Osteoblast (primary cell): ENCODE data around the gene SLC41A3. TPM values are rescaled to one million over a fixed set of nuclear protein-coding genes. Genes with fewer than 3 reads are reported as not detected.
"Not testable (repeated sequence)": the region's sequence is repeated elsewhere in the genome, so short reads cannot be mapped to it uniquely, and the experiment has no call there.

Experiments used
- DNase-seq: peaks from one replicate; pipeline ENCODE4 v3.0.0; 2011; ENCODE audit warnings: low spot score, mixed read lengths; ENCODE audit not compliant: insufficient read length; ENCODE audit errors: missing footprints
- H2AFZ ChIP-seq: 2 replicates; pipeline ENCODE4 v1.6.0; 2011; ENCODE audit warnings: mild to moderate bottlenecking, low read length
- H3K27ac ChIP-seq: 2 replicates; pipeline ENCODE4 v1.5.1; 2011; ENCODE audit warnings: mild to moderate bottlenecking, low read depth, low read length, moderate library complexity
- H3K27me3 ChIP-seq: 2 replicates; pipeline ENCODE4 v1.6.0; 2012; ENCODE audit warnings: mild to moderate bottlenecking, control low read depth, inconsistent platforms, low read length, moderate library complexity; ENCODE audit not compliant: insufficient read depth
- H3K36me3 ChIP-seq: 2 replicates; pipeline ENCODE4 v1.5.1; 2011; ENCODE audit warnings: mild to moderate bottlenecking, low read length, control low read depth, moderate library complexity; ENCODE audit not compliant: insufficient read depth
- H3K4me1 ChIP-seq: 2 replicates; pipeline ENCODE4 v1.5.1; 2011; ENCODE audit warnings: mild to moderate bottlenecking, low read length, control low read depth, moderate library complexity; ENCODE audit not compliant: insufficient read depth
- H3K4me2 ChIP-seq: 2 replicates; pipeline ENCODE4 v1.6.0; 2011; ENCODE audit warnings: mild to moderate bottlenecking, low read length; ENCODE audit not compliant: insufficient read depth
- H3K4me3 ChIP-seq: fragments of 200-600 bp; sonication (generic); 3 replicates; pipeline ENCODE4 v1.5.1; 2012; ENCODE audit warnings: mild to moderate bottlenecking, low read length, inconsistent platforms; ENCODE audit not compliant: insufficient read depth
- H3K79me2 ChIP-seq: 2 replicates; pipeline ENCODE4 v1.6.0; 2012; ENCODE audit warnings: mild to moderate bottlenecking, low read length, control low read depth, inconsistent platforms; ENCODE audit not compliant: insufficient read depth
- H3K9me3 ChIP-seq: 2 replicates; pipeline ENCODE4 v1.5.1; 2011; ENCODE audit warnings: low read depth, low read length, control low read depth
- H4K20me1 ChIP-seq: 2 replicates; pipeline ENCODE4 v1.6.0; 2012; ENCODE audit warnings: mild to moderate bottlenecking, low read length, control low read depth; ENCODE audit not compliant: insufficient read depth
- total RNA-seq: library from RNA; depleted of rRNA; stranded (reverse); fragments of >200 nt; gene quantifications from 2 replicates; pipeline ENCODE4 v1.2.3, GENCODE V29; 2012
- TF ChIP-seq, protein P1 (sequence below): IDR thresholded peaks from 2 replicates; pipeline ENCODE4 v1.5.1; 2011; ENCODE audit warnings: mild to moderate bottlenecking, low read depth, low read length, moderate library complexity; ENCODE audit errors: extremely low read depth

The SLC41A3 gene
- total RNA-seq, 1 donor: 59.4 TPM

DNA sequence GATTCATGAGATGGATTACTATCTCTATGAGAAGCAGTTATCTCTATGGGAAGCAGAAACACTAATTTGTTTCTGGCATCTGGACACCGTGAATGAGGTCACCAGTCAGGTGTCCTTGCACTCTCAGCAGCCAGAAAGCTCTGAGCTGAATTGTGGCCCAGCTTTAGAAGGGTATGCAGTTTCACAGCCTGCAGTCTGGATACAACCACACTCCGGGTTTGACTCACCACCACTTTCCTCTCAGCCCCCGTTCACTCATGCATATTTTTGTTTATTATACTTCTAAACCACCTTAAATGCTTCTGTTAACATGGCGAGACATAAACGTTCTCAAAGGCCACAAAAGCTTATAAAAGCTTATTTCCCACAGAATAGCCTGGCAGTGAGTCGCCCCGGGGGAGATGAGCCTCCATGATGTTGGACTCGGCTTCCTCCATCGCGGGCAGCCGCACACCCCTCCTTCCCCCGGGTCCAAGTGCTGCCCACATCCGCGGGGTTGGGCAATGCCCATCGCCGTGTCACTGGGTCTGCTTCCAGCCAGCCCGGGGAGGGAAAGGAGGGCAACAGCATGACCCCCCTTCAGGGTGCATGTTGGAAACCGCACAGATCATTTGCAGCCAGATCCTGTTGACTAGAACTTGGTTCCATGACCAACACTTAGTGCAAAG, 16.8 kb upstream of the SLC41A3 start:
- peak overlapping the region; percentile 48 for H3K4me3 ChIP-seq
- peak overlapping the region; percentile 87 for H2AFZ ChIP-seq

GRCh38 chr3:126100269-126100633, 16.3 kb upstream of the SLC41A3 start:
- peak overlapping the region; percentile 44 for H3K4me3 ChIP-seq
- DNase-seq: peak; percentile 79
- peaks cover 33% of the 10 kb centered on the region for H3K4me1 ChIP-seq
- peak overlapping the region; percentile 86 for H3K27ac ChIP-seq
- H3K4me2 ChIP-seq: peak overlapping the region; percentile 73
- no peaks in the 10 kb centered on the region for H3K27me3 ChIP-seq
- H2AFZ ChIP-seq: peak overlapping the region; percentile 87
- no peaks in the 10 kb centered on the region for H3K79me2 ChIP-seq
- H4K20me1 ChIP-seq: no peaks in the 10 kb centered on the region
- TF ChIP-seq, protein P1, sequence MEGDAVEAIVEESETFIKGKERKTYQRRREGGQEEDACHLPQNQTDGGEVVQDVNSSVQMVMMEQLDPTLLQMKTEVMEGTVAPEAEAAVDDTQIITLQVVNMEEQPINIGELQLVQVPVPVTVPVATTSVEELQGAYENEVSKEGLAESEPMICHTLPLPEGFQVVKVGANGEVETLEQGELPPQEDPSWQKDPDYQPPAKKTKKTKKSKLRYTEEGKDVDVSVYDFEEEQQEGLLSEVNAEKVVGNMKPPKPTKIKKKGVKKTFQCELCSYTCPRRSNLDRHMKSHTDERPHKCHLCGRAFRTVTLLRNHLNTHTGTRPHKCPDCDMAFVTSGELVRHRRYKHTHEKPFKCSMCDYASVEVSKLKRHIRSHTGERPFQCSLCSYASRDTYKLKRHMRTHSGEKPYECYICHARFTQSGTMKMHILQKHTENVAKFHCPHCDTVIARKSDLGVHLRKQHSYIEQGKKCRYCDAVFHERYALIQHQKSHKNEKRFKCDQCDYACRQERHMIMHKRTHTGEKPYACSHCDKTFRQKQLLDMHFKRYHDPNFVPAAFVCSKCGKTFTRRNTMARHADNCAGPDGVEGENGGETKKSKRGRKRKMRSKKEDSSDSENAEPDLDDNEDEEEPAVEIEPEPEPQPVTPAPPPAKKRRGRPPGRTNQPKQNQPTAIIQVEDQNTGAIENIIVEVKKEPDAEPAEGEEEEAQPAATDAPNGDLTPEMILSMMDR: no peak
- H3K9me3 ChIP-seq: no peaks in the 10 kb centered on the region
- H3K36me3 ChIP-seq: no peaks in the 10 kb centered on the region

More for the DNA sequence above, 16.8 kb upstream of the SLC41A3 start:
- Histone ChIP-seq H3K4me1 (peaks cover 33% of the 10 kb centered on the region), H3K4me2 (peak overlapping the region; percentile 73), H3K36me3 (no peaks in the 10 kb centered on the region), H3K27me3 (no peaks in the 10 kb centered on the region), H3K9me3 (no peaks in the 10 kb centered on the region), H4K20me1 (no peaks in the 10 kb centered on the region), H3K79me2 (no peaks in the 10 kb centered on the region), H3K27ac (peak overlapping the region; percentile 86)
- TF ChIP-seq, protein P1: no peak
- DNase-seq: peak; percentile 97

- Histone ChIP-seq H3K4me3 (no peak overlapping the region), H2AFZ (no peak overlapping the region), H3K27me3 (no peaks in the 10 kb centered on the region), H3K27ac (no peak overlapping the region), H3K36me3 (no peaks in the 10 kb centered on the region), H3K4me2 (no peak overlapping the region), H3K4me1 (peaks cover 33% of the 10 kb centered on the region), H3K79me2 (no peaks in the 10 kb centered on the region), H3K9me3 (no peaks in the 10 kb centered on the region), H4K20me1 (no peaks in the 10 kb centered on the region)
- no peak for DNase-seq
- TF ChIP-seq, protein P1: no peak
Observed at GRCh38 chr3:126098391-126098858, 14.5 kb upstream of the SLC41A3 start.

DNA sequence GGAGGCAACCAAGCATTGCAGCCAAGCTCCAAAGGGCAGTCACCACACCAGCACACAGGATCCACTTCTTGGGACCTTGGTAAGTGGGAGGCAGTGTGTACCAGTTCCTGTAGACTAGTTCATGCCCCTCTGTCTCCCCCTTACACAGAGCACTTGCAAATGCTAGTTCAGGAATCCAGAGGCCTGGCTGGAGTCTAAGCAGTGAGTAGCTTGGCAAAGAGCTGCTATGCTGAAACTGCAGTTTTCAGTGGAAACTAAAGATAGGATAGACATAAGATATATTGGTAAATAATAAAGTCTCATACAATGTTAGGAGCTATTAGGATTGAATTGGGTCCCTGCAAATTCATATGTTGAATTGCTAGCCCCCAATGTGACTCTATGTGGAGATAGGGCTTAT, 13.9 kb upstream of the SLC41A3 start:
- no peaks in the 10 kb centered on the region for H3K36me3 ChIP-seq
- H4K20me1 ChIP-seq: no peaks in the 10 kb centered on the region
- TF ChIP-seq, protein P1: no peak
- no peaks in the 10 kb centered on the region for H3K79me2 ChIP-seq
- H3K27me3 ChIP-seq: no peaks in the 10 kb centered on the region
- H3K4me2 ChIP-seq: no peak overlapping the region
- DNase-seq: no peak
- no peak overlapping the region for H2AFZ ChIP-seq
- peaks cover 29% of the 10 kb centered on the region for H3K4me1 ChIP-seq
- H3K4me3 ChIP-seq: no peak overlapping the region
- no peaks in the 10 kb centered on the region for H3K9me3 ChIP-seq
- no peak overlapping the region for H3K27ac ChIP-seq

GRCh38 chr3:126096274-126096673, 12.3 kb upstream of the SLC41A3 start:
- not testable (repeated sequence) for H4K20me1 ChIP-seq

GRCh38 chr3:126092128-126092527, 8.2 kb upstream of the SLC41A3 start:
- H3K4me1 ChIP-seq, H3K27ac ChIP-seq, H3K4me3 ChIP-seq, DNase-seq, H3K27me3 ChIP-seq, H3K79me2 ChIP-seq, H4K20me1 ChIP-seq, H3K9me3 ChIP-seq, H3K4me2 ChIP-seq, H2AFZ ChIP-seq, H3K36me3 ChIP-seq: not testable (repeated sequence)

More at GRCh38 chr3:126096274-126096673, 12.3 kb upstream of the SLC41A3 start:
- H3K79me2 ChIP-seq, H3K36me3 ChIP-seq, H2AFZ ChIP-seq, H3K9me3 ChIP-seq, H3K27me3 ChIP-seq, H3K27ac ChIP-seq, H3K4me2 ChIP-seq, H3K4me3 ChIP-seq, DNase-seq: not testable (repeated sequence)
- H3K4me1 ChIP-seq: peaks cover 15% of the 10 kb centered on the region
